ENCODE results near the gene MARCHF3. TPM values are rescaled to one million over a fixed set of nuclear protein-coding genes. Genes with fewer than 3 reads are reported as not detected.

Gene MARCHF3
- total and polyA plus RNA-seq, 10 of the 15 experiments (the other 5 are each of a cell fraction or from before 2014, with no cell fraction given) = 3.6 to 24.1 (median 11.3) TPM

DNA sequence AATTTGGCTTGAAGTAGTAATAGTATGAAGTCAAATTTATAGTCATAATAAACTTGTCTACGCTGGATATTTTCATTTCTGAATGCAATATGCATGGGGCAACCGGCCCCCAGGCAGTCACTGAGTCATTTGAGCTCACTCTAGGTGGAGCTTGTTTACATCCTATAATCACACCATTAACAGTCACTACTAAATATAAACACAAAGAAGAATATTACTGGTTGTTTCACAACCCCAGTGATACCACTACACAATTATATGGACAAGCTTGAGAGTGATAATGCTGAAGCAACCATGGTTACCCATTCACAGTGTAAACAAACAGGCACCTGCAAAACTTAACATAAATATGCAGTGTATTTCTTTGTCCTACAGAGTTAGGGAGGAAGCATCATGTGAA lies 68.7 kb downstream of the MARCHF3 start (continued):
- TF ChIP-seq MEF2B (IDR thresholded peaks at IDR 0.05; ENCODE audit: partially characterized antibody, poor library complexity, severe bottlenecking) (peak; percentile 60), SUPT20H (IDR thresholded peaks at IDR 0.05; ENCODE audit: borderline replicate concordance, control insufficient read depth, low read depth, low read length) (no peak), HDGF (IDR thresholded peaks at IDR 0.05) (no peak), SREBF2 (IDR thresholded peaks at IDR 0.05; ENCODE audit: low read length) (peak; percentile 46; the same call in 1 of the 2 replicates), ATF7 (IDR thresholded peaks at IDR 0.05; ENCODE audit: low read depth) (peak; percentile 20; the same call in 1 of the 2 replicates), CHD2 (IDR thresholded peaks at IDR 0.05; ENCODE audit: borderline replicate concordance, low read depth, low read length) (peak; percentile 35; the same call in 1 of the 2 replicates), POU2F2 (IDR thresholded peaks at IDR 0.05; ENCODE audit: borderline replicate concordance, low read depth, low read length) (peak; percentile 32; the same call in 1 of the 3 replicates), CHD4 (IDR thresholded peaks at IDR 0.05) (no peak), CBX3 (IDR thresholded peaks at IDR 0.05; ENCODE audit: borderline replicate concordance, low read depth) (no peak), PAX8 (IDR thresholded peaks at IDR 0.05) (no peak), NRF1 (conservative IDR thresholded peaks at IDR 0.05; ENCODE audit: low read depth, low read length) (no peak), ZSCAN29 (IDR thresholded peaks at IDR 0.05) (no peak), RBBP5 (conservative IDR thresholded peaks at IDR 0.05) (no peak)
- TF ChIP-seq, protein P1, sequence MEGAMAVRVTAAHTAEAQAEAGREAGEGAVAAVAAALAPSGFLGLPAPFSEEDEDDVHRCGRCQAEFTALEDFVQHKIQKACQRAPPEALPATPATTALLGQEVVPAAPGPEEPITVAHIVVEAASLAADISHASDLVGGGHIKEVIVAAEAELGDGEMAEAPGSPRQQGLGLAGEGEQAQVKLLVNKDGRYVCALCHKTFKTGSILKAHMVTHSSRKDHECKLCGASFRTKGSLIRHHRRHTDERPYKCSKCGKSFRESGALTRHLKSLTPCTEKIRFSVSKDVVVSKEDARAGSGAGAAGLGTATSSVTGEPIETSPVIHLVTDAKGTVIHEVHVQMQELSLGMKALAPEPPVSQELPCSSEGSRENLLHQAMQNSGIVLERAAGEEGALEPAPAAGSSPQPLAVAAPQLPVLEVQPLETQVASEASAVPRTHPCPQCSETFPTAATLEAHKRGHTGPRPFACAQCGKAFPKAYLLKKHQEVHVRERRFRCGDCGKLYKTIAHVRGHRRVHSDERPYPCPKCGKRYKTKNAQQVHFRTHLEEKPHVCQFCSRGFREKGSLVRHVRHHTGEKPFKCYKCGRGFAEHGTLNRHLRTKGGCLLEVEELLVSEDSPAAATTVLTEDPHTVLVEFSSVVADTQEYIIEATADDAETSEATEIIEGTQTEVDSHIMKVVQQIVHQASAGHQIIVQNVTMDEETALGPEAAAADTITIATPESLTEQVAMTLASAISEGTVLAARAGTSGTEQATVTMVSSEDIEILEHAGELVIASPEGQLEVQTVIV (IDR thresholded peaks at IDR 0.05; ENCODE audit: borderline replicate concordance, partially characterized antibody) = no peak
- TF ChIP-seq, protein P2, sequence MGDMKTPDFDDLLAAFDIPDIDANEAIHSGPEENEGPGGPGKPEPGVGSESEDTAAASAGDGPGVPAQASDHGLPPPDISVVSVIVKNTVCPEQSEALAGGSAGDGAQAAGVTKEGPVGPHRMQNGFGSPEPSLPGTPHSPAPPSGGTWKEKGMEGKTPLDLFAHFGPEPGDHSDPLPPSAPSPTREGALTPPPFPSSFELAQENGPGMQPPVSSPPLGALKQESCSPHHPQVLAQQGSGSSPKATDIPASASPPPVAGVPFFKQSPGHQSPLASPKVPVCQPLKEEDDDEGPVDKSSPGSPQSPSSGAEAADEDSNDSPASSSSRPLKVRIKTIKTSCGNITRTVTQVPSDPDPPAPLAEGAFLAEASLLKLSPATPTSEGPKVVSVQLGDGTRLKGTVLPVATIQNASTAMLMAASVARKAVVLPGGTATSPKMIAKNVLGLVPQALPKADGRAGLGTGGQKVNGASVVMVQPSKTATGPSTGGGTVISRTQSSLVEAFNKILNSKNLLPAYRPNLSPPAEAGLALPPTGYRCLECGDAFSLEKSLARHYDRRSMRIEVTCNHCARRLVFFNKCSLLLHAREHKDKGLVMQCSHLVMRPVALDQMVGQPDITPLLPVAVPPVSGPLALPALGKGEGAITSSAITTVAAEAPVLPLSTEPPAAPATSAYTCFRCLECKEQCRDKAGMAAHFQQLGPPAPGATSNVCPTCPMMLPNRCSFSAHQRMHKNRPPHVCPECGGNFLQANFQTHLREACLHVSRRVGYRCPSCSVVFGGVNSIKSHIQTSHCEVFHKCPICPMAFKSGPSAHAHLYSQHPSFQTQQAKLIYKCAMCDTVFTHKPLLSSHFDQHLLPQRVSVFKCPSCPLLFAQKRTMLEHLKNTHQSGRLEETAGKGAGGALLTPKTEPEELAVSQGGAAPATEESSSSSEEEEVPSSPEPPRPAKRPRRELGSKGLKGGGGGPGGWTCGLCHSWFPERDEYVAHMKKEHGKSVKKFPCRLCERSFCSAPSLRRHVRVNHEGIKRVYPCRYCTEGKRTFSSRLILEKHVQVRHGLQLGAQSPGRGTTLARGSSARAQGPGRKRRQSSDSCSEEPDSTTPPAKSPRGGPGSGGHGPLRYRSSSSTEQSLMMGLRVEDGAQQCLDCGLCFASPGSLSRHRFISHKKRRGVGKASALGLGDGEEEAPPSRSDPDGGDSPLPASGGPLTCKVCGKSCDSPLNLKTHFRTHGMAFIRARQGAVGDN (IDR thresholded peaks at IDR 0.05) = no peak
- TF ChIP-seq, protein P3, sequence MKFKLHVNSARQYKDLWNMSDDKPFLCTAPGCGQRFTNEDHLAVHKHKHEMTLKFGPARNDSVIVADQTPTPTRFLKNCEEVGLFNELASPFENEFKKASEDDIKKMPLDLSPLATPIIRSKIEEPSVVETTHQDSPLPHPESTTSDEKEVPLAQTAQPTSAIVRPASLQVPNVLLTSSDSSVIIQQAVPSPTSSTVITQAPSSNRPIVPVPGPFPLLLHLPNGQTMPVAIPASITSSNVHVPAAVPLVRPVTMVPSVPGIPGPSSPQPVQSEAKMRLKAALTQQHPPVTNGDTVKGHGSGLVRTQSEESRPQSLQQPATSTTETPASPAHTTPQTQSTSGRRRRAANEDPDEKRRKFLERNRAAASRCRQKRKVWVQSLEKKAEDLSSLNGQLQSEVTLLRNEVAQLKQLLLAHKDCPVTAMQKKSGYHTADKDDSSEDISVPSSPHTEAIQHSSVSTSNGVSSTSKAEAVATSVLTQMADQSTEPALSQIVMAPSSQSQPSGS (IDR thresholded peaks at IDR 0.05; ENCODE audit: low read length) = no peak

Measured in GM12878 (cell line).